GM12865 (cell line): Measurements from ENCODE around the gene HOMER2.
"Not testable (repeated sequence)": the region's sequence is repeated elsewhere in the genome, so short reads cannot be mapped to it uniquely, and the experiment has no call there.

Source experiments
- DNase-seq: peaks from one replicate; pipeline ENCODE4 v3.0.0; 2010; ENCODE audit warnings: low read depth
- H3K4me3 ChIP-seq: 2 replicates; pipeline ENCODE4 v1.5.1; 2011; ENCODE audit warnings: mild to moderate bottlenecking, low read depth, low read length, control low read depth
- CTCF ChIP-seq: IDR thresholded peaks from 2 replicates; pipeline ENCODE4 v1.5.1; 2011; ENCODE audit warnings: low read length, control low read depth, low read depth, inconsistent platforms; ENCODE audit not compliant: insufficient read depth; ENCODE audit errors: missing control alignments

Gene HOMER2

DNA sequence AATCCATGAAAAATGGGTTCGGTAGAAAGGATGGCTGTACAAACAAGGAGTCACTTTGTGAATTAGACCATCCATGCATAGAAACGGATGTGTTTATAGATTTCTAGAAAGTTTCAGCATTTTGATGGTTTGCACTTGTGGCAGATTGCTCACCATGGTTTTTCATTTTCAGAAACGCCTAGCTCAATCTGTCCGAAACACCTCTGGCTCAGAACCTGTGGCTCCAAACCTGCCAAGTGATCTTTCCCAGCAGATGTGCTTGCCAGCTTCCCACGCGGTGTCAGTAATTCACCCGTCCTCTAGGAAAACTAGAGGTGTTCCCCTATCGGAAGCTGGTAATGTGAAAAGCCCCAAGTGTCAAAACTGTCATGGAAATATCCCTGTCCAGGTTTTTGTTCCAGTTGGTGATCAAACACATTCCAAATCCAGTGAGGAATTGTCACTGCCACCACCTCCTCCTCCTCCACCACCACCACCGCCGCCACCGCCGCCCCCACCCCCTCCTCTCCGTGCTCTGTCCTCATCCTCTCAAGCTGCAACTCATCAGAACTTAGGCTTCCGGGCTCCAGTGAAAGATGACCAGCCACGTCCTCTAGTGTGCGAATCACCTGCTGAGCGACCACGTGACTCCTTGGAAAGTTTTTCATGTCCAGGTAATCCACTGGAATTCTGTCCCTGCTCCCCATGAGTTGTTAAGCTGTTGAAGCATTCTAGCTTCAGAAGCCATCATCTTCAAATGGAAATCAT lies 121.9 kb downstream of the HOMER2 start:
- DNase-seq = peak; percentile 86
- no peak overlapping the region for H3K4me3 ChIP-seq
- no peak for TF ChIP-seq CTCF

DNA sequence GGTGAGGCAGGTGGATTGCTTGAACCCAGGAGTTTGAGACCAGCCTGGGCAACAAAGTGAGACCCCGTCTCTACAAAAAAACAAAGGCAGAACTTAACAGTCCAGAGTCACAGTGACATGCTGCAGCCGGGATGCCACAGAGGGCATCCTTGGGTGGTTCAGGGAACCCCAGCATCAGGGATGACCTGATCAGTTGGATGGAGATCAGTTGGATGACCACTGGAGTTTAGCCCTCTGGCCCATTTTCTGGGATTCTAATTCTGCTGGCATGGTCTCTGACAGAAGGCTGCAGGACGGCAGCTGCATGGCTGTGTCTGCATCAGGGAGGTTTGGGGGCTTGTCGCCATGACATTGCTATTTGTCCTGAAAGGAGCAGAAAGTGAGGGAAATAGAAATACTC lies 123.3 kb downstream of the HOMER2 start:
- no peak overlapping the region for H3K4me3 ChIP-seq
- DNase-seq = no peak
- no peak for TF ChIP-seq CTCF

DNA sequence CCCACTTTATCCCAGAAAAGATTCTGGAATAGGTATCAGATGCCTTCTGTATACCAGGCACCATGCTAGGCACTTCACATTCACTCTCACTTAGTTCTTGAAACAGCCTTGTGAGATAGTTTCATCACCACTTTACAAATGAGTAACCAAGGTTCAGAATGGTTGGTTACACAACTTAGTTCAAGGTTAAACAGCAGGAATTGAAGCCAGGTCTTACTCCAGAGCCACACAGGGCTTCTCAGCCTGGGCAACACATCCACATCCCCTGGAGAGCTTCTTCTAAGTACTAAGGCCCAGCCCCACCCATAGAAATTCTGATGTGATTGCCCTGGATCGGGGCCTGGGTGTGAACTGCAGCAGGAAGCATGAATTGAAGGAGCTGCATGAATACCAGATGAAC lies 124.4 kb downstream of the HOMER2 start:
- no peak overlapping the region for H3K4me3 ChIP-seq
- TF ChIP-seq CTCF = no peak
- DNase-seq = no peak

GRCh38 chr15:82823049-82823448 lies 129.5 kb downstream of the HOMER2 start:
- DNase-seq = no peak
- TF ChIP-seq CTCF = no peak
- H3K4me3 ChIP-seq = no peak overlapping the region

GRCh38 chr15:82821851-82822250 lies 130.7 kb downstream of the HOMER2 start:
- not testable (repeated sequence) for DNase-seq, H3K4me3 ChIP-seq

- not testable (repeated sequence) for H3K4me3 ChIP-seq, DNase-seq
Measured at GRCh38 chr15:82821396-82821795, 131.1 kb downstream of the HOMER2 start.

DNA sequence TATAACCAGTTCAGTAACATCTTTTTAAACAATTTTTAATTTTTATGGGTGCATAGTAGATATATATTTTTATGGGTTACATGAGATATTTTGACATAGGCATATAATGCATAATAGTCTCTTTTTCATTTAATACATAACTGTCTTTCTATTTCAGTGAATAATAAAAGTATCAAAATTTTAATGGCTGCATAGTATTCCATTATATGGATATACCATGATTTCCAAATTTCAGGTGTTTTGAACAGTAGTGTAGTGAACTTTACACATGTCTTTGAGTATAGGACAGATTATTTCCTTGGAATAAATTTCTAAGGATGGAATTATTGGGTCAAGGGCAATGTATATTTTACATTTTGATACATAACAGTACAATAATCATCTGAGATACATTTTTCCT lies 132.4 kb downstream of the HOMER2 start:
- DNase-seq = no peak
- no peak overlapping the region for H3K4me3 ChIP-seq
- no peak for TF ChIP-seq CTCF

- no peak for TF ChIP-seq CTCF
- H3K4me3 ChIP-seq = no peak overlapping the region
Measured at GRCh38 chr15:82812994-82813393, 139.5 kb downstream of the HOMER2 start.

More at GRCh38 chr15:82812994-82813393, 139.5 kb downstream of the HOMER2 start:
- DNase-seq = no peak
